GM12801 (cell line): Measurements from ENCODE around the gene KRT80.

ENCODE experiments used
- TF ChIP-seq, protein P1 (sequence below): IDR thresholded peaks from one replicate; pipeline ENCODE4 v1.5.1; 2011; ENCODE audit warnings: control low read depth; ENCODE audit not compliant: insufficient read length; ENCODE audit errors: extremely low read depth

KRT80 gene

DNA sequence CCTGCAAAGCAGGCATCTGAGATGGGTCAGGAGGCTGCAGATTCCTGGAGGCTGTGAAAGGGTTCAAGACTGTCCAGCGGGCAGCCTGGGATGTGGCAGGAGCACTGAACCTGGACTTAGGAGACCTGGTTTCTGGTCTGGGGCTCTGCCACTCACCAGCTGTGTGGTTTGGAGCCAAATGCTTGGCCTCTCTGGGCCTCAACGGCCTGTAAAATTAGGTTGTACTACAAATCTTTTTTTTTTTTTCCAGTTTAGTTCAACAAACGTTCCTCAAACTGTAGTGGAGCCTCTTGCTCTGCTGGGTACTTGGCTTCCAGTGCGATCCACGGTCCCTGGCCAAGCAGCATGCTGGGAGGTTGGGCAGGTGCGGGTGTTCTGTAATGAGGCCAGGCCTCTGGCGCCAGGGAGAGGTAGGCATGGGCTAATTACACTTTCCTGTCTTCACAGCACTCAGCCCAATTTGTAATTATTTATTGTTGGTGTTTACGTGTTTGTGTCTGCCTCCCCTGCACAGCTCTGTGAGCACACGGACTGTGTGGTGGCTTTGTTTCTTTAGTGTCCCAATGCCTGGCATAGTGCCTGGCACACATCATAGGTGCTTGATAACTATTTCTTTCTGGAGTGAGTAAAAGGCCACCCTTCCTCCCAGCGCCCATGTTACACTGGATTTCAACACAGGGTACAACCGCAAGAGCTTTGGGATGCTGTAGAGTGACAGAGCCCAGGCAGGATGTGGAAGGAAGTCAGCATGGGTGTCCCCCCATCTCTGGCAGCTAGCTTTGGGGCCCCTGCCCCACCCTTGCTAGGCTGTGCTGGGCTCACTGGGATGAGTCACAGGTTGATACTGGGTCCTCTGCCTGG is 5.8 kb upstream of the KRT80 start:
- TF ChIP-seq, protein P1, sequence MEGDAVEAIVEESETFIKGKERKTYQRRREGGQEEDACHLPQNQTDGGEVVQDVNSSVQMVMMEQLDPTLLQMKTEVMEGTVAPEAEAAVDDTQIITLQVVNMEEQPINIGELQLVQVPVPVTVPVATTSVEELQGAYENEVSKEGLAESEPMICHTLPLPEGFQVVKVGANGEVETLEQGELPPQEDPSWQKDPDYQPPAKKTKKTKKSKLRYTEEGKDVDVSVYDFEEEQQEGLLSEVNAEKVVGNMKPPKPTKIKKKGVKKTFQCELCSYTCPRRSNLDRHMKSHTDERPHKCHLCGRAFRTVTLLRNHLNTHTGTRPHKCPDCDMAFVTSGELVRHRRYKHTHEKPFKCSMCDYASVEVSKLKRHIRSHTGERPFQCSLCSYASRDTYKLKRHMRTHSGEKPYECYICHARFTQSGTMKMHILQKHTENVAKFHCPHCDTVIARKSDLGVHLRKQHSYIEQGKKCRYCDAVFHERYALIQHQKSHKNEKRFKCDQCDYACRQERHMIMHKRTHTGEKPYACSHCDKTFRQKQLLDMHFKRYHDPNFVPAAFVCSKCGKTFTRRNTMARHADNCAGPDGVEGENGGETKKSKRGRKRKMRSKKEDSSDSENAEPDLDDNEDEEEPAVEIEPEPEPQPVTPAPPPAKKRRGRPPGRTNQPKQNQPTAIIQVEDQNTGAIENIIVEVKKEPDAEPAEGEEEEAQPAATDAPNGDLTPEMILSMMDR: no peak

- TF ChIP-seq, protein P1: no peak
Measured at GRCh38 chr12:52195065-52195730, 3.4 kb upstream of the KRT80 start.

DNA sequence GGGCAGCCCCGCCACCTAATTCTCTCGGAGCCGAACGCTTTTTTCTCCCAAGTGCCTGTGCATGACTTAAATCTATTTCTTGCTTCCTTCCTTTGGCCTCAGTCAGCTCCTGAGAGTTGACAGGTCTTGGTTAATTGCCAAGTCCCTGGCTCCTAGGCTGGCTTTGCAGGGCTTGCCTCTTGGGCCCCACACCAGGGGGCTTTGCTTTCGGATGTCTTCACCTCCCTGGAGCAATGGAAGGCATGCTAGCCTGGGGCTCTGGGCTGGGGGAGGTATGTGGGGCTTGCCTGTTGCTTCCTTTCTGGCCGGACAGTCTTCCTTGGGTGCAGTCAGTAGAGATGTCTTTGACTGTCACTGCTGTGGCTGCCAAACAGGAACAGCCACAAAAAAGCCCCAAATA is 2.2 kb upstream of the KRT80 start:
- TF ChIP-seq, protein P1: no peak

- TF ChIP-seq, protein P1: no peak
Measured at GRCh38 chr12:52193532-52193931, 1.7 kb upstream of the KRT80 start.

DNA sequence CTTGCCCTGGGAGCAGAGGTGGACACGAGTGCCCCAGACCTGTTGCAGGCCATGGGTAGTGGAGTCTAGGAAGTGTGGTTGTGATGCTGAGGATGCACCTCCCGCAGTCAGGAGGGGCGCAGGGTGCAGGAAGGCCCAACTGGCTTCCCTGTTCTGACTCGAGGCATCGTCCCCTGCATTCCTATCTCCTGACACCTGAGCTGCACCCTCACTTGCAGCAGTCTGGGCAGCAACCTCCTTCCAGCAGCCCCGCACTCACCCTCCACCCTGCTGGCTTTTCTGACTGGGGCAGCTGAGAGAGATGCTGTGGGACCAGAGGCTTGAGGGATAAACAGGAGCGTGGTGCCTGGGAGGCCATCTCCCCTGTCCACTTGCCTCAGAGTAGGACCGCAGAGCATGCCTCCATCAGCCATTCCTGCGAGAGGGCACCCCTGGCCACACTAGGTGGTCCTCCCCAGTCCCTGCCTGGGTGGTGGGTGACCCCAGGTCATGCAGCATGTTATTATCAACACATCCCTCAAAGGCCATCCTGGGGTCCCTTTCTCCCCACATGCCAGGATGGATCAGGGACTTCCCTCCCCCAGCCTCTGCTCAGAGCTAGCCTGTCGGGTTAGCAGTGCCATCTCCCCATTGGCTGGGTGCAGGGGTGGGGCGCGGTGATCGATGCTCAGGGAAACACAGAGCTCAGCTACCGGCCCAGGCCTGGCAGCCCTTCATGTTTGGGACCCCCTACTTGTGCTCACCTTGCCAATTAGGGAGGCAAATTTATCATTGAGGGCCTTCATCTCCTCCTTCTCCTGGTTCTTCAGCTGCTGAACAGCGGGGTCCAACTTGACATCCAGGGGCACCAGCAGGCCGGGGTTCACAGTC is 719 bp downstream of the KRT80 start:
- TF ChIP-seq, protein P1: no peak

- TF ChIP-seq, protein P1: no peak
Measured at GRCh38 chr12:52189376-52190174, 2.2 kb downstream of the KRT80 start.
